GM18909 (cell line): ENCODE results near the gene BLMH.

ENCODE experiments used
- ATAC-seq: cut with Tn5 transposase; IDR thresholded peaks from one replicate; pipeline ENCODE4 v1.9.1; 2021; ENCODE audit warnings: mild to moderate bottlenecking; ENCODE audit not compliant: unreplicated experiment, poor library complexity

The BLMH gene, protein sequence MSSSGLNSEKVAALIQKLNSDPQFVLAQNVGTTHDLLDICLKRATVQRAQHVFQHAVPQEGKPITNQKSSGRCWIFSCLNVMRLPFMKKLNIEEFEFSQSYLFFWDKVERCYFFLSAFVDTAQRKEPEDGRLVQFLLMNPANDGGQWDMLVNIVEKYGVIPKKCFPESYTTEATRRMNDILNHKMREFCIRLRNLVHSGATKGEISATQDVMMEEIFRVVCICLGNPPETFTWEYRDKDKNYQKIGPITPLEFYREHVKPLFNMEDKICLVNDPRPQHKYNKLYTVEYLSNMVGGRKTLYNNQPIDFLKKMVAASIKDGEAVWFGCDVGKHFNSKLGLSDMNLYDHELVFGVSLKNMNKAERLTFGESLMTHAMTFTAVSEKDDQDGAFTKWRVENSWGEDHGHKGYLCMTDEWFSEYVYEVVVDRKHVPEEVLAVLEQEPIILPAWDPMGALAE

DNA sequence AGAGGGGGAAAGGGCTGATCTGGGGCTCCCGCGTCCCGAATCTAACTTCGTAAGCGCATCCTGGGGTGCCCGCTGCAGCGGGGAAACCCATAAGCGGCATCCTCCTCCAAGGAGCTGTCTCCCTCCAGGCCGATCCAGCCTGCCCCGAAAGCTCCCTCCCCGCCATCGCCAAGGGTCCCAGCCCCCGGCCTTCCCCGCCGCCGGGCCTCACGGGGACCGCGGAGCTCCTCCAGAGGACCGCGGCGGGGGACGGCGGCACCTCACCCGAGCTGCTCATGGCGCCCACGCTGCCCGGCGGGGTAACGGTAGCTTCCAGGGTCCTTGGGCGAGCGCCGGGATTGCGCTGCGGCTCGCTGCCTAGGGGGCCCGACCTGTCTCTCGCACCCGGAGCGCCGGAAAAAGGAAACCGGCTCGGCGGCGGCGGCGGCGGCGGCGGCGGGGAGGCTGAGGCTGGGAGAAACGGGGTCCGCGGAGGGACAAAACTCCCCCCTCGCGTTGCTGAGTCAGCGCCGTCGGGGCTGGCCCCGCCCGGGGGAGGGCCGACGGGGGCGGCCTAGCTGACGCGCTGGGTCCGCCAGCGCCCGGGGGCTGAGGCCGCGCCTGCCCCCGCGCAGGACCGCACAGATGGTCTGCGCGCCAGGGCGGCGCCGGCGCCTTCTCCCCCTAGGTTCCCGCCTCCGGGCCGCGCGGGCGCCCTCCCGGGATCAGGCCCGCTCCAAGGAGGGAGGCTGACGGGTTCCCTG lies at the start of gene BLMH:
BLMH (minus strand) TSS at position 402 of the 743 bp plus-strand sequence; CDS start at position 277, 125 bp downstream.
- ATAC-seq, result peak; percentile 78

DNA sequence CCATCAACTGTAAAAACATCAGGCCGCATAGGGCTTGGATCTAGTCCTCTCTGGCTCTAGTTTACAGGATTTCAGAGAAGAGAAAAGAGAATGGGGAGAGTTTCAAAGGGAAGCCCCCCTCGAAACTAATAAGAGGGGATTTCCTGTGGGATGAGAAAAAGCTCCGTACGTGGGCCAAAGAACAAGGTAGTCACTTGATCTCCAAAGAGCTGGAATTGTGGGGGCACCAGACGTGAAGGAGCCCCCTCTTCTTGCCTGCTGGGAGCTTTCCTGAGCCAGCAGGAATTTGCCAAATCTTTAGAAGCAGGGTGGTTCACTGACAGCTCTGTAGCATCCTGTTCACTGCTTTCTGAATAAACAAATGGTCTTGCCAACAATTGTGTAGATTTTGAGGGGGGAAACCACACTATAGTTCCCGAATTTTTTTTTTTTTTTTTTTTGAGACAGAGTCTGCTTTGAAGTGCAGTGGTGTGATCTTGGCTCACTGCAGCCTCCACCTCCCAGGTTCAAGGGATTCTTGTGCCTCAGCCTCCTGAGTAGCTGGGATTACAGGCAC lies 49.1 kb upstream of the BLMH start:
- no peak for ATAC-seq

DNA sequence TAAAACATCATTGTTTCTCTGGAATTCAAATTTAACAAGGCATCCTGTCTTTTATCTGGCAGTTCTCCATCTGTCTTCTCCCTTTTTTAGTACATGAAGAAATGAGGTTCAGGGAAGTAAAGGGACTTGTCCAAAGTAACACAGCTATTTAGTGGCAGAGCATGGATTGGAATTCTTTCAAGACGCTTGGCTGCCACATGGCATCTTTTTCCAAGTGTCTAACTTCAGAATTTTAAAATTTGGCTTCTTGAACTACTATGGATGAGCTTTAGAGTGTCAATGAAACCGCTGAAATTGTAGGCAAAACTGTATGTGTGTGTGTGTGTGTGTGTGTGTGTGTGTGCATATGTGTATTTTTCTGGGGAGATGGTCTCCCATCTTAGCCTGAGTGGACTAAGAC lies 47.3 kb upstream of the BLMH start:
- no peak for ATAC-seq

DNA sequence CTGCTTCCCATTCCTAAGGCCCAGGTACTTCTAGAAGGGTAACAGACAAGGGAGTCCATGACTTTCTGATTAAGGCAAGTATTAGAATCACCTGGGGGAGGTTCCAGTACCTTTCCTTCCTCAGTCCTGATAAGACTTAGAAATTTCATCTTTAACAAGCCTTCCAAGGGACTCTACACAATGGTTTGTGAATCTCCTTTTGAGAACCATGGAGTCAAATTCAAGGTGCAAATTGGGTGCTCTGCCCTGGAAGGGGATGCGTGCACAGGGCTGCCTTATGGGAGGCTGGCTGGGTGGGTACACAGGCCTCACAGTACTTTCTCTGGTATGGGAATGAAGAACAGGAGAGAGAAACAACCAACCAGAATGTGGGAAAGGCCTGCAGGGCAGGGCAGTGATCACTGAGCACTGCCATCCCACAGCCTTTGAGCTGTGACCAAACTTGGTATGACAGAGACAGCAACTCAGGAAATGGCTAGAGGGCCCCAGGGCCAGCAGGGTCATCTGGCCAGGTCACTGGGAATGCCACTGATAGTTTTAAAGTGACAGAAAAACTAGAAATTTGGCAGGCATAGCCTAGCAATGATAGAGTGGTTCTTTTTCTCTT lies 45.8 kb upstream of the BLMH start:
- no peak for ATAC-seq

DNA sequence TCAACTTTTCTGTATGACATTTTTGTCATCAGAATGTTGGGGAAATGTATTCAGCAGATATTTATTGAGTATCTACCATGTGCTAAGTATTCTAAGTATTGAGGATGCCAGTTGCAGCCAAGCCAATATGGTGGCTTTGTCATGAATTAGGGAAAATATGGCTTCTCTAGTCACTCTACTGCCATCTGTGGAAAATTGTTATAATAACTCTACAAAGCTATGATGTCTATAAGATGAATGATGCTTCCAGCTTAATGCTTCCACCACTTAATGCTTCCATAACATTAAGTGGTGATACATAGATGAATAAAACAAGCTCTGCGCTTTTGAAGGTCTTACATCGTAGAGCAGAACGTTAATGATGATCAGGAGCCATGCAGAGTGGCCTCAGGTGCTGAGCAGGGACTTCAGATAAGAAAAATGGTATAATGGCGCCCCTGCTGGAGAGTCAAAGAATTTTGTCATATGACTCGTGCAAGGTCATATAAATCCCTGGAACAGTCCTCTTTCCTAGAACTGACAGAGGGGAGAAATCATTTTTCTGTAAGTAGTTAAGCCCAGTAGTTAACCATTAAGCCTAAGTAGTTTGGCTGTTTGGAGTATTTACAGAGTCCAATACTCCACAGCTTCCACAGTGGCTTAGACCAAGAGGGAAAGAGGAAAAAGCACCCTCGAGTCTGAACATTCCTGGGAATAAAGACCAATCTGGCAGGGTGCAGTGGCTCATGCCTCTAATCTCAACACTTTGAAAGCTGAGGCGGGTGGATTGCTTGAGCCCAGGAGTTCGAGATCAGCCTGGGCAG lies 44.8 kb upstream of the BLMH start:
- no peak for ATAC-seq

DNA sequence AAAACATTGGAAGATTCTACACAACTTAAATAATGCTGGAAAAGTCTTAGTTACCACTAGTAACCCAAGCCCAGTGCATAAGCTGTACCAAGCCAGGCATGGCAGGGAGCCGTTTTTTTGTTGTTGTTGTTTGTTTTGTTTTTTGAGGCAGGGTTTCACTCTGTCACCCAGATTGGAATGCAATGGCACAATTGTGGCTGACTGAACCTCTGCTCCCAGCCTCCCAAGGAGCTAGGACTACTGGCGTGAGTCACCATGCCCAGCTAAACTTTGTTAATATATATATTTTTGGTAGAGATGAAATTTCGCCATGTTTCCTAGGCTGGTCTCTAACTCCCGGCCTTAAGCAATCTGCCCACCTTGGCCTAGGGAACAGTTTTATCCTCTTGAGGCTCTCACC lies 42.7 kb upstream of the BLMH start:
- no peak for ATAC-seq

DNA sequence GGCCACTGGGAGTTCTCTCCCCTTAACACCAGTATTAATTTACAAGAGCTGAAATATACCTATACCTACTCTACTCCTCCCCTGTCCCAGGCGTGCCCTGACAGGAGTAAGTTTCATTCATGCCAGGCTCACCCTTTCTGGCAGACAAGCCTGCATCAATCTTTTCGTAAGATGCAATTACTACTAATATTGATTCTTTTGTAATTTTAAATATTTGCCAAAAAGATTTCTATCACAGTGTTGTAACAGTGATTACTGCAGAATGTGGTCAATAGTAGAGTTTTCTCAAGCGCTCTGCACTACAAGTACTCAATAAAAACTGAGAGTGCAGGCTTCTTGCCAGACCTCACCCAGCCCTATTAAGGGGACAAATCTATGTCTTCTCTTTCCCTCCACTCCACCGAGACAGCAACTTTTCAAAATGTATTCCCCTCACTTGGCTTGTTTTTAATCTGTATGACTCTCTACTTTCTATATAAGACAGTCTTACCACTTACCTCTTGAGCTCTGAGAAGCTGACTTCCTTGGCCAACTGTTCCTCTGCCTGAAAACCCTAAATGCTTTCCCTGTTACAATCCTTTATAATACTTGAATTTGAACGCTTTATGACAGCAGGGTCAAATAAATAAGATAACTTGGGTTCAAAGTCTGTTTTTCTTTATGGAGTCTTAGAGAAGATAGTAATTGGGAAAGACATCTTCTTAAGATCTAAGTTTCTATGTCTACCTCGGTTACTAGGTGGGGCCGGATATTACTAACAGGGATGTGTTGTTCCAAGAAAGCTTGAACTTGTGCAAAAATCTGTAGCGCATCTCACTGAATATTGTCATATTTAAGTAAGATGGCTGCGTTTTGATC lies 42.0 kb upstream of the BLMH start, which contains the start of gene TMIGD1:
TMIGD1 (minus strand) TSS at position 555 of the 858 bp plus-strand sequence. CDS start 1,924 bp downstream, outside the sequence.
- ATAC-seq, result no peak

DNA sequence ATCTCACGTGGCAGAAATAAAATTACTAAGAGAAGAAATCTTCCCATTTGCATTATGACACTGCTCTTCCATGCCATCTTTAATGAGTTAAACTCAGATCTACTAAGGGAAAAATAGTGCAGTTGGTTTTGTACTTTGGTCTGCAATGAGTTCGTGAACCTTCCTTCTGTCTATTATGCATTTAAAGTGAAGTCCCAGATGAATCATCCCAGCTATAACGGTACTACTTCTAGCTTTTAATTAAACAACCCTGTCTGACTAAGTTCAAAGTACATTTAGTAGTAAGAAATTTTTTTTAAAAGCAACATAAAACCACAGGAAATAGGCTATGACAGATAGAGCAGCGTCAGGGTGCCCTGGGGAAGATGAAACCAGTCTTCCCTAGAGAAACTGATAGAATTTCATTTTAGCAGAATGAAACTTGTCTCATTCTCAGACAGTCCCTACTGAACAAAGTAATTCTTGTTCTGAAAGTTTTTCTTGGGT lies 40.4 kb upstream of the BLMH start:
- ATAC-seq, result peak; percentile 64

DNA sequence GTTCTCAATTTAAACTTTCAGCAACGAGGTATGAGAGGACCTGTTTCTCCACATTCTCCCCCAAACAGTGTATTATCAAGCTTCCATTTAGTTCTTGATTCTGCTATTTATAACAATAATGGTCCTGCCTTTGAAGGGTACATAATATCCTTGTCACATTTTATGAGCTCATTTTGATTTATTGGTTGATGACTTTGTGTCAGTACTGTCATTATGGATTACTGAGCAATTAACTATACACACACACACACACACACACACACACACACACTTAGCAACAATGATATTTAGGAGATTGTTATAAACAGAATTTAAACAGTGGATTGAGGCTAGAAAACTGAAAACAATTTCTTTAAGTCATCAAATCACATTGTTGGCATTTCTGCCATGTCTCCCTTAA lies 35.1 kb upstream of the BLMH start:
- no peak for ATAC-seq

DNA sequence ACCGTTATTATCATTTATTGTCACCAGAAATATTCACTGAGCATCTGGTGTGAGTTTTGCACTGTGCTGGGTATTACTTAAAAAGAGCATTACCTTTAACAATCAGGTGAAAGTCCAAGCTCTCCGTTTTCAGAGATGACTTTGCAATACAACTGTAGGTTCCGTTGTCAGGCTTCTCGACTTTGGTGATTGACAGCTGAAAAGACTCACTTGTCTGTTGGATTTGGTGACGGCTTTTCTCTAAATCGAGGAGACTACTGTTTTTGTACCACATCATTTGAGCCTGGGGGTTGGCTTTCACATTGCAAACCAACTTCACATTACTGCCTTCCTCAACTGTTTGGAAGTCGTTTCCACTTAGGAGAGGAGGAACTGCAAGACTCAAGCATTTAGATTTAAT lies 33.0 kb upstream of the BLMH start:
- no peak for ATAC-seq

DNA sequence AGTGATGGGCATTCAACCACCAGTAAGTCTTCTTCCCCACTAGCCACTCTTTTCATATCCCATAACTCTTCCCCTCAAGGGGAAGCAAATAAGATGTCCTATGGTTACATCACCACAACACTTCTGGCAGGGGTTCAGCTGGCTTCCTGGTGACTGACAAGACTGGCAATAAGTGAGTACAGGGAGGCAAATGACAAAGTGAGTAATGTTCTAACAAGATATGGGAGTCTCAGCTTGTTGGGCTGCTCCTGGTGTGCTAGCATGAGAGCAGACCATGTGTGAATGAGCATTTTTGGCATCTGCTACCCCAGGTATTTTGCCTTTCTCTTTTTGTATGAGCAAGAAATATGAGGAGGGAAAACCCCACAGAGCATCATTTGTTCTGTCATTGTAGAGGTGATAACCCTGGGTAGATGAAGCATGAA lies 32.2 kb upstream of the BLMH start:
- ATAC-seq, result no peak

DNA sequence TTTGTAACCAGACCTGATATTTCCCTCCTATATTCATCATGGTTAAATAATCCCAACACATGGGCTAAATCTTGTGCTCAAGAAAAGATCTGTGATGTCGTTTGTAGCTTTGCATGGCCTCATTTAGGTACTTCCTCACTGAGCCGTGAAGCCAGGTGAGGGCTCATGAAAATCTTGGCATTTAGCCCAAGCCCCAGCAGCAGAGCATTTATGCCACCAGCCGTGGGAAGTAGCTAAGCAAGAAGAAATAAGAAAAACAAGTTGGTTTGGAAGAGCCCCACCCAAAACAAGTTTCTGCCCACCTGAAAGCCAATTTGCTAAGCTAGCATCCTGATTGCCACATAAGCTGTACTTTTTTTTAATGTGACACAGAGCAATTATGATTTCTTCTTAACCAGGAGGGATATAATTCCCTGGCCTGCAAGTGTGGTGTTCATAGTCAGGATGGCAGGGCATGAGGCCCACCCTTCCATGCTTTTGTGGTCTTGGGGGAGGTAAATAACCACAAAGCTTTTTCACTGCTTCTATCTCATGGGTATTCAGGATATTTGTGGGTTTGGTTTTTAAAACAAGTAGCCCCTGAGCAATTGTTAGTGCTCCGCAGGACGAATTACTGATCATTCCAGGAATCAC lies 31.6 kb upstream of the BLMH start:
- ATAC-seq, result no peak

DNA sequence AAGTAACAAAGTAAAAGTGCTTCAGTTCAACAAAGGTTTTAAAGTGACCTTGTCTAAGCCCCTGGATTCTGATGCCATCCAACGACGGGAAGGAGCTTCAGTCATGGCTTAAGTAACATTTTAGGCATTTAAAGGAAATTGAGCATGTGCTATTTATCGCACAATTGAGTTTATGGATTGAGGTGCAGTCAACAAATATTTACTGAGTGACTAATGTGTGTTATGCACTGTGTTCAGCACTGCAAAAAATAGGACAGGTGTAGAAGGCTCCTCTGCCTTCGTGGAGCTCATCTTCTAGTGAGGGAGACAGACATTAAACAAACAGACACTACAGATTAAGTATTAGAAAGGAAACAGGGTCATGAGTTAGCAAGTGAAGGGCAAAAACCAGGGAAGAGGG lies 29.6 kb upstream of the BLMH start:
- no peak for ATAC-seq

DNA sequence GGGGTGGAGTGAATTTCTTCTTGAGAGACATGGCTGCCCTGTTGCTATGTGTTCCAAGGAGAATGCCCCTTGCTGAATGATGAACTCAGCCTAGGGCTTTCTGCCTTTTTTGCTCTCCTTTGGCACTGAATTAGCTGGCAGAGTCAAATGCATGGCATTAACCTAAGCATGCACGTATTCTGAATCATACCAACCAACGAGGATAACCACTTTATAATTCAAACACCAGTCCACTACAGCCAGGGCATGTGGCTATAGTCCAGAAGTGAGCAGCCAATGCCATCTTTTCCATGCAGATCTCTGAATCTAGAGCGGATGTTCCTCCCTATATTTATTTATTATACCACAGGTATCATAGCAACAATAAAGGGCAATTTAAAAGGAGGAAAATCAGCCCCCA lies 26.4 kb upstream of the BLMH start:
- no peak for ATAC-seq

DNA sequence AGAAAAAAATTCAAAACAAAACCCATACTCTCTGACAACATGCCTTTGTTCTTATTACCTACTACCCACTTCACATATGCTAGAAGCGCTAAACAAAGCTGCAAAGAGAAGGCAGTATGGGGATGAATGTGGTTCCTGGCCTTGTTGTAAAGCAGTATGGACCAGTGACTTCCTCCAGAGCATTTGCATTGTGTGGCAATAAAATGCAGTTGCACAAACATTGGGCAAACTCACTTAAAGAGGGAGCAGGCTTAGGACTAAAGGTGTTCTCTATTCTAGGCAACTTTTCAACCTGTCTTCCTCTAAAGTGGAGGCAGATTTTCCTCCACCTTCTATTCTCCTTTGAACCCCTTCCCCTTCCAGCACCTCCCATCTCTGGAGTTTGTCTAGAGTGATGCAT lies 25.0 kb upstream of the BLMH start:
- ATAC-seq, result no peak

DNA sequence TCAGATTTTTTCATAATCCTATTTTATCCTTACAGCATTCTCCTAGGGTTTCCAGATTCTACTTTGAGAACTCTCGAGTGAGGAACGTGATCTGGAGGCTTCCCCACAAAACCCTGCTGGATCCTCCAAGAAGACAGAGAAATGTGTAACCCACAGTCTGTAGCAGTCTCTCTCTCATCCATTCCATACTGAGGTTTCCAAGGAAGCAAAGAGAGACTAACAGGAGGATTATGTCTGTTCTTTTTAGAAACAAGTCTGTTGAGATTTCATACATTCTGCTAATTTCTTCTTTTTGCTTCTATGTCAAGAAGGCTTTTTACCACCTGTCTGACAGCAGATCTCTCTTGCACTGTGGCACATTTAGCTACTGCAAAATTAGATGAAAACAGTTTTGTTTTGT lies 23.4 kb upstream of the BLMH start:
- no peak for ATAC-seq

DNA sequence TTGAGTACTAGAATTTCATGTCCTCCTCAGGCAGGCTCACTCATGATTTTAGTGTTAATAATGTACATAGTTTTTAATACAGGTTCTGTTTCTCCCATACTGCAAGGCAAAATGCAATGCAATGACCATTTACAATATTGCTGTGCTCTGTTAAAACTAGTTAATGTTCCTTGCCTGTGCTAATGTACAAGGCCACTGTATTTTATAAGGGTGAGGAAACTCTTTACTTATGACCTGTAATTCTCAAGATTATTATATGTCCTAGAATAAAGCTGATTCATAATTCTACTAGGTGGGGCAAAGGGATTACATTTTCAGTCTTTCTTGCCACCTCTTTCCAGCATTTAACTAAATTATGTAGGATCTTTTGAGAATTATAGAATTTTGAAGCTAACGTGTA lies 22.7 kb upstream of the BLMH start:
- ATAC-seq, result no peak

DNA sequence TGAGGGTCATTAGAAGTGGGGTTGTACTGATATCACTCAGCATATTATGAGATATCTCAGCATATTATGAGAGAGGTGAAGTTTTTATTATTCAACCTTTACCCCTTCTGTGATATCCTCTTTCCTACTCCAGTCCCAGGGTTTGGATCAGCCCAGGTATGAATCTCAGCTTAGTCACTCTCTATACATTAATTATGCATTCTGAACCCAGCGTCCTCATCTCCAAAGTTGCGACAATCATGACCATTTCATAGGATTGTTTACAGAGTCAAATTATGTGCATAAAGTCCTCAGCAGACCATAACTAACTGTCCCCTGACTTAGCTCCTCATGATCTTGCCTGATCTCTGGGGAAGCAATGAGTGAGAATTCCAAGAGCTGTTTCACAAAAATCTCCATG lies 20.5 kb upstream of the BLMH start:
- no peak for ATAC-seq
